ENCODE data around the gene NME7.
"Not testable (repeated sequence)": the region's sequence is repeated elsewhere in the genome, so short reads cannot be mapped to it uniquely, and the experiment has no call there.

The NME7 gene

GRCh38 chr1:169367686-169368405 lies at the start of gene NME7, which contains the start of gene BLZF1:
Gene NME7, minus strand, starts transcription at chr1:169367797. Its CDS starts 87 bp downstream, at chr1:169367710.
Gene BLZF1, plus strand, starts transcription at chr1:169368195. Its CDS starts 1,328 bp downstream, at chr1:169369523.
- peak; percentile 87 for DNase-seq
- Histone ChIP-seq H3K27ac (peak within 1 kb of the TSS; percentile 76), H3K4me3 (ENCODE audit: low read depth, low read length) (peak within 1 kb of the TSS; percentile 81), H3K36me3 (no peaks in the 10 kb centered on the region), H3K9me3 (ENCODE audit: severe bottlenecking) (no peaks in the 10 kb centered on the region), H3K27me3 (ENCODE audit: insufficient read depth, low read depth, severe bottlenecking) (no peaks in the 10 kb centered on the region)
- TF ChIP-seq CTCF (IDR thresholded peaks at IDR 0.05; ENCODE audit: low read depth, low read length) = no peak

DNA sequence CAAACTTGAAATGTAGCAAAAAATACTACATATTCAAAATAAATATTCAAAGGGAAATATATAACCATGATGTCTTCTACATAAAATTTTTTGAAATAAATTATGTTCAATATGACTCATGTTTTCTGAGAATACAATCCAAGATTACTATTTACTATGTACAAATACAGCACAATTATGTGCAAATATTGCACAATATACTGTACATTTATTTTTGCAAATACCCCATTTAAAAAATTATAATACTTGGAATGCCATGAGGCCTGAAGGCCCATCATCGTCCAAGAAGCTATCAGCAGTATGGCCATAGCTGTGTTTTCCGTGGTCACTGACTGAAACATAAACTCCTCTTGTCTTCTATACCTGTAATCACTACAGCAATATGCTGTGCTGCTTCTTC lies 47.4 kb upstream of the NME7 start:
- DNase-seq = no peak
- Histone ChIP-seq H3K36me3 (no peaks in the 10 kb centered on the region), H3K4me3 (ENCODE audit: low read depth, low read length) (no peak overlapping the region), H3K9me3 (ENCODE audit: severe bottlenecking) (no peaks in the 10 kb centered on the region), H3K27ac (no peak overlapping the region), H3K27me3 (ENCODE audit: insufficient read depth, low read depth, severe bottlenecking) (no peaks in the 10 kb centered on the region)
- TF ChIP-seq CTCF (IDR thresholded peaks at IDR 0.05; ENCODE audit: low read depth, low read length) = no peak

- H3K36me3 ChIP-seq; H3K27ac ChIP-seq; H3K27me3 ChIP-seq (ENCODE audit: insufficient read depth, low read depth, severe bottlenecking); H3K4me3 ChIP-seq (ENCODE audit: low read depth, low read length); DNase-seq; H3K9me3 ChIP-seq (ENCODE audit: severe bottlenecking): not testable (repeated sequence)
Measured at GRCh38 chr1:169408340-169408739, 40.7 kb upstream of the NME7 start.

DNA sequence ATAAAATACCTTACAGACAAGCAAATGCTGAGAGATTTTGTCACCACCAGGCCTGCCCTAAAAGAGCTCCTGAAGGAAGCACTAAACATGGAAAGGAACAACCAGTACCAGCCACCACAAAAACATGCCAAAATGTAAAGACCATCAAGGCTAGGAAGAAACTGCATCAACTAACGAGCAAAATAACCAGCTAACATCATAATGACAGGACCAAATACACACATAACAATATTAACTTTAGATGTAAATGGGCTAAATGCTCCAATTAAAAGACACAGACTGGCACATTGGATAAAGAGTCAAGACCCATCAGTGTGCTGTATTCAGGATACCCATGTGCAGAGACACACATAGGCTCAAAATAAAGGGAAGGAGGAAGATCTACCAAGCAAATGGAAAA lies 35.0 kb upstream of the NME7 start:
- DNase-seq; H3K36me3 ChIP-seq; H3K27ac ChIP-seq; H3K9me3 ChIP-seq (ENCODE audit: severe bottlenecking); H3K27me3 ChIP-seq (ENCODE audit: insufficient read depth, low read depth, severe bottlenecking); H3K4me3 ChIP-seq (ENCODE audit: low read depth, low read length): not testable (repeated sequence)

DNA sequence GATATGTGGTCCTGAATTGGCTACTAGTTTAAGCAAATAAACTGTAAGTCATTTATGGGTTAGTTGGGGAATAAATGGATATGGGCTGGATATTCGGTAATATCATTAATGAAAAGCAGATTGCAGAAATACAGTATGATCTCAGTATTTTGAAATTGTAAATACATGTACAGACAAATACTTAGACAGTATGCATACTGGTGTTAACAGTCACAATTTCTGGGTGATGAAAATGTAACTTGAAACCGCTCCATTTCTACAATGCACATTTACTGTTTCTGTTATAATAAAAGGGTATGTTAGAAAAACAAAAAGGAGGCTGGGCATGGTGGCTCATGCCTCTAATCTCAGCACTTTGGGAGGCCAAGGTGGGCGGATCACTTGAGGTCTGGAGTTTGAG lies 28.4 kb upstream of the NME7 start:
- no peak for DNase-seq

GRCh38 chr1:169392406-169392805 lies 24.8 kb upstream of the NME7 start:
- no peak for TF ChIP-seq CTCF (IDR thresholded peaks at IDR 0.05; ENCODE audit: low read depth, low read length)
- no peak overlapping the region for H3K27ac ChIP-seq
- no peaks in the 10 kb centered on the region for H3K9me3 ChIP-seq (ENCODE audit: severe bottlenecking)
- H3K27me3 ChIP-seq (ENCODE audit: insufficient read depth, low read depth, severe bottlenecking) = no peaks in the 10 kb centered on the region
- DNase-seq = no peak
- H3K36me3 ChIP-seq = no peaks in the 10 kb centered on the region
- H3K4me3 ChIP-seq (ENCODE audit: low read depth, low read length) = no peak overlapping the region

More for the DNA sequence above, 28.4 kb upstream of the NME7 start:
- no peak for TF ChIP-seq CTCF (IDR thresholded peaks at IDR 0.05; ENCODE audit: low read depth, low read length)
- Histone ChIP-seq H3K9me3 (ENCODE audit: severe bottlenecking) (no peaks in the 10 kb centered on the region), H3K36me3 (no peaks in the 10 kb centered on the region), H3K27me3 (ENCODE audit: insufficient read depth, low read depth, severe bottlenecking) (no peaks in the 10 kb centered on the region), H3K4me3 (ENCODE audit: low read depth, low read length) (no peak overlapping the region), H3K27ac (no peak overlapping the region)

DNA sequence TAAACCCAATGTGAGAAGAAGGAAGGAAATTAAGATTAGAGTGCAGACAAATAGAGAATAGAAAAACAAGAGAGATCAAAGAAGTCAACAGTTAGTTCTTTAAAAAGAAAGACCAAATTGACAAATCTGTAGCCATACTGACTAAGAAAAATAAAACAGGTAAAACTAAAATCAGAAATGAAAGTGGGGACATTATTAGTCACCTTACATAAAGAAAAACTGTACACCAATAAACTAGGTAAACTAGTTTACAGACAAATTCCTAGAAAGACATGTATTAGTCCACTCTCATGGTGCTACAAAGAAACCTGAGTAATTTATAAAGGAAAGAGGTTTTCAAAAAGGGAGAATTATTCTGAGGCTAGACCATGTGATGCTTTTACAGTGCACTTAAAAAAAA lies 22.7 kb upstream of the NME7 start:
- TF ChIP-seq CTCF (IDR thresholded peaks at IDR 0.05; ENCODE audit: low read depth, low read length) = no peak
- no peak overlapping the region for H3K4me3 ChIP-seq (ENCODE audit: low read depth, low read length)
- H3K27me3 ChIP-seq (ENCODE audit: insufficient read depth, low read depth, severe bottlenecking) = no peaks in the 10 kb centered on the region
- DNase-seq = no peak
- no peaks in the 10 kb centered on the region for H3K9me3 ChIP-seq (ENCODE audit: severe bottlenecking)
- H3K27ac ChIP-seq = no peak overlapping the region
- H3K36me3 ChIP-seq = no peaks in the 10 kb centered on the region
